ENCODE data around the gene NEDD4L. TPM values are rescaled to one million over a fixed set of nuclear protein-coding genes. Genes with fewer than 3 reads are reported as not detected.

NEDD4L gene
- total and polyA plus RNA-seq, 4 donors: 10.2 to 20.3 (median 13.2) TPM

DNA sequence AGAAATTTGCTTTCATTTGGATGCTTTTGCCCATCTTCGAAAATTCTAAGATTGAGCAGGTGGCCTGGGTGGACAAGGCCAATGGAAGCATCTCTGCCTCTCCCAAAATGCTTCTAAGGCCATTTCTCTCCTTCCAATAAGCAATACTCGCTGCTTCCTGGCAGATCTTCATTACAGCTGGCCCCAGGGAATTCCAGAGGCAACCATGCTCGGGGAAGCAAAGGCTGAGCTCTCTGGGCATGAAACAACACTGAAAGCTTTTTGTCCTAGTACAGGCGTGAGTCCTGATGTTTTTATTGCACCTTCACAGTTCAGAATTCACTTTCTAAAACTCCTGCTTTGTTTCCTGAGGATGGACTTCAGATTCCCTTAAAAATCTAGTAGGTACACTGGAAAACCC, 11.8 kb upstream of the NEDD4L start:
- Histone ChIP-seq H3K9ac (ENCODE audit: low read depth in 1 of 2, low read length in 2 of 2) (no peak overlapping the region), H3K4me3 (ENCODE audit: low read depth in 1 of 3, low read length in 3 of 3) (no peak overlapping the region), H3K36me3 (ENCODE audit: control insufficient read depth in 4 of 4, insufficient read depth in 3 of 4, low read depth in 1 of 4, low read length in 3 of 4) (no peaks in the 10 kb centered on the region), H3K27me3 (ENCODE audit: control insufficient read depth in 4 of 4, insufficient read depth in 4 of 4, low read length in 3 of 4) (peaks cover 0 to 4% (median 0%) of the 10 kb centered on the region in 4 donors), H3K27ac (ENCODE audit: low read depth in 1 of 2, low read length in 2 of 2) (no peak overlapping the region), H3K9me3 (ENCODE audit: control insufficient read depth in 4 of 4, low read length in 3 of 4) (no peaks in the 10 kb centered on the region), H3K4me1 (ENCODE audit: control insufficient read depth in 4 of 4, insufficient read depth in 4 of 4, low read length in 3 of 4) (no peaks in the 10 kb centered on the region)
- DNase-seq (ENCODE audit: low spot score): no peak
- TF ChIP-seq RAD21 (IDR thresholded peaks at IDR 0.05) (no peak), EGR1 (IDR thresholded peaks at IDR 0.05; ENCODE audit: low read depth in 2 of 2) (no peak)
- TF ChIP-seq, protein P1, sequence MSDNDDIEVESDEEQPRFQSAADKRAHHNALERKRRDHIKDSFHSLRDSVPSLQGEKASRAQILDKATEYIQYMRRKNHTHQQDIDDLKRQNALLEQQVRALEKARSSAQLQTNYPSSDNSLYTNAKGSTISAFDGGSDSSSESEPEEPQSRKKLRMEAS (IDR thresholded peaks at IDR 0.05): no peak
- WGBS: 87% methylated on average over 4 of the region's 4 CpGs

DNA sequence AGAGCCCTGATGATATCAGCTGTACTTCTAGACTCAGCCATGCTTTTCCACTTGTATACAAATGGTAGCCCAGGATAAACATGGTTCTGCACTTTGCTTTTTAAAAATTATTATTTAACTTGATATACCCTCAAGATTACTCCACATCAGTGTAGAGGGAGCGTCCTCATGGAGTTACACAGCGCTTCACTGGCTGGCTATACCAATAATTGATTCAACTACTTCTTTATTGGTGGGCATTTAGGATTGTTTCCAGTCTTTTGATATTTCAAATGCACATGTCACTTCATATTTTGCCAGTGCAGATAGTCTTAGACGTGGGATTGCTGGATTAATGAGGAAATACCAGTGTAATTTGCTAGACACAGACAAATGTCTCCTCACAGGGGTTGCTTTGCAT, 10.8 kb upstream of the NEDD4L start:
- WGBS: 86% methylated on average over 3 of the region's 3 CpGs

DNA sequence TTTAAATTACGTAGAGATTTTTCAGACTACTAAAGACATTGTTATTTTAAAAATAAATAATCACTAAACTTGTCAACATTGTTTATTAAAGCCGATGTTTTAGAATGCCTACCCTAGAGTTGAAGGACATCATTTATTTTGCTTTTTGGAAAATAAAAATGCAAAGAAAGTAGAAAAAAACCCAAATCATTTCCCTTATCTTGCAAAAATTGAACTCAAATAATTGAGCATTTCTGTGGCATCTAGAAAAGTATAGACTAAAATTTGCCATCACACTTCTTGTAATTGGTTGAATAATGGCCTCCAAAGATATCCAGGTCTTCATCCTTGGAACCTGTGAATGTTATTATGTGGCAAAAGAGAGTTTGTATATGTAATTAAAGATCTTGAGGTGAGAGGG, 9.7 kb upstream of the NEDD4L start:
- DNase-seq (ENCODE audit: low spot score): no peak
- Histone ChIP-seq H3K9me3 (ENCODE audit: control insufficient read depth in 4 of 4, low read length in 3 of 4) (no peaks in the 10 kb centered on the region), H3K4me3 (ENCODE audit: low read depth in 1 of 3, low read length in 3 of 3) (no peak overlapping the region), H3K9ac (ENCODE audit: low read depth in 1 of 2, low read length in 2 of 2) (no peak overlapping the region), H3K36me3 (ENCODE audit: control insufficient read depth in 4 of 4, insufficient read depth in 3 of 4, low read depth in 1 of 4, low read length in 3 of 4) (no peaks in the 10 kb centered on the region), H3K27me3 (ENCODE audit: control insufficient read depth in 4 of 4, insufficient read depth in 4 of 4, low read length in 3 of 4) (peaks cover 0 to 4% (median 0%) of the 10 kb centered on the region in 4 donors), H3K4me1 (ENCODE audit: control insufficient read depth in 4 of 4, insufficient read depth in 4 of 4, low read length in 3 of 4) (no peaks in the 10 kb centered on the region), H3K27ac (ENCODE audit: low read depth in 1 of 2, low read length in 2 of 2) (no peak overlapping the region)
- WGBS: 90% methylated on average over 2 of the region's 2 CpGs
- no peak for TF ChIP-seq YY1 (IDR thresholded peaks at IDR 0.05)
- no peak for TF ChIP-seq HNF4A (conservative IDR thresholded peaks at IDR 0.05)
- TF ChIP-seq NR2F2 (IDR thresholded peaks at IDR 0.05): no peak
- TF ChIP-seq RAD21 (IDR thresholded peaks at IDR 0.05): no peak
- TF ChIP-seq, protein P2, sequence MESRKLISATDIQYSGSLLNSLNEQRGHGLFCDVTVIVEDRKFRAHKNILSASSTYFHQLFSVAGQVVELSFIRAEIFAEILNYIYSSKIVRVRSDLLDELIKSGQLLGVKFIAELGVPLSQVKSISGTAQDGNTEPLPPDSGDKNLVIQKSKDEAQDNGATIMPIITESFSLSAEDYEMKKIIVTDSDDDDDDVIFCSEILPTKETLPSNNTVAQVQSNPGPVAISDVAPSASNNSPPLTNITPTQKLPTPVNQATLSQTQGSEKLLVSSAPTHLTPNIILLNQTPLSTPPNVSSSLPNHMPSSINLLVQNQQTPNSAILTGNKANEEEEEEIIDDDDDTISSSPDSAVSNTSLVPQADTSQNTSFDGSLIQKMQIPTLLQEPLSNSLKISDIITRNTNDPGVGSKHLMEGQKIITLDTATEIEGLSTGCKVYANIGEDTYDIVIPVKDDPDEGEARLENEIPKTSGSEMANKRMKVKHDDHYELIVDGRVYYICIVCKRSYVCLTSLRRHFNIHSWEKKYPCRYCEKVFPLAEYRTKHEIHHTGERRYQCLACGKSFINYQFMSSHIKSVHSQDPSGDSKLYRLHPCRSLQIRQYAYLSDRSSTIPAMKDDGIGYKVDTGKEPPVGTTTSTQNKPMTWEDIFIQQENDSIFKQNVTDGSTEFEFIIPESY (IDR thresholded peaks at IDR 0.05): no peak
- TF ChIP-seq FOXA2 (IDR thresholded peaks at IDR 0.05): no peak
- TF ChIP-seq GABPA (IDR thresholded peaks at IDR 0.05 in 1 of 2, conservative IDR thresholded peaks at IDR 0.05 in 1 of 2): no peak
- TF ChIP-seq, protein P3, sequence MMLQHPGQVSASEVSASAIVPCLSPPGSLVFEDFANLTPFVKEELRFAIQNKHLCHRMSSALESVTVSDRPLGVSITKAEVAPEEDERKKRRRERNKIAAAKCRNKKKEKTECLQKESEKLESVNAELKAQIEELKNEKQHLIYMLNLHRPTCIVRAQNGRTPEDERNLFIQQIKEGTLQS (IDR thresholded peaks at IDR 0.05): no peak
- no peak for TF ChIP-seq JUND (IDR thresholded peaks at IDR 0.05)
- TF ChIP-seq FOXA1 (IDR thresholded peaks at IDR 0.05): no peak
- TF ChIP-seq, protein P1 (IDR thresholded peaks at IDR 0.05): no peak
- TF ChIP-seq SP1 (IDR thresholded peaks at IDR 0.05): no peak
- TF ChIP-seq, protein P4, sequence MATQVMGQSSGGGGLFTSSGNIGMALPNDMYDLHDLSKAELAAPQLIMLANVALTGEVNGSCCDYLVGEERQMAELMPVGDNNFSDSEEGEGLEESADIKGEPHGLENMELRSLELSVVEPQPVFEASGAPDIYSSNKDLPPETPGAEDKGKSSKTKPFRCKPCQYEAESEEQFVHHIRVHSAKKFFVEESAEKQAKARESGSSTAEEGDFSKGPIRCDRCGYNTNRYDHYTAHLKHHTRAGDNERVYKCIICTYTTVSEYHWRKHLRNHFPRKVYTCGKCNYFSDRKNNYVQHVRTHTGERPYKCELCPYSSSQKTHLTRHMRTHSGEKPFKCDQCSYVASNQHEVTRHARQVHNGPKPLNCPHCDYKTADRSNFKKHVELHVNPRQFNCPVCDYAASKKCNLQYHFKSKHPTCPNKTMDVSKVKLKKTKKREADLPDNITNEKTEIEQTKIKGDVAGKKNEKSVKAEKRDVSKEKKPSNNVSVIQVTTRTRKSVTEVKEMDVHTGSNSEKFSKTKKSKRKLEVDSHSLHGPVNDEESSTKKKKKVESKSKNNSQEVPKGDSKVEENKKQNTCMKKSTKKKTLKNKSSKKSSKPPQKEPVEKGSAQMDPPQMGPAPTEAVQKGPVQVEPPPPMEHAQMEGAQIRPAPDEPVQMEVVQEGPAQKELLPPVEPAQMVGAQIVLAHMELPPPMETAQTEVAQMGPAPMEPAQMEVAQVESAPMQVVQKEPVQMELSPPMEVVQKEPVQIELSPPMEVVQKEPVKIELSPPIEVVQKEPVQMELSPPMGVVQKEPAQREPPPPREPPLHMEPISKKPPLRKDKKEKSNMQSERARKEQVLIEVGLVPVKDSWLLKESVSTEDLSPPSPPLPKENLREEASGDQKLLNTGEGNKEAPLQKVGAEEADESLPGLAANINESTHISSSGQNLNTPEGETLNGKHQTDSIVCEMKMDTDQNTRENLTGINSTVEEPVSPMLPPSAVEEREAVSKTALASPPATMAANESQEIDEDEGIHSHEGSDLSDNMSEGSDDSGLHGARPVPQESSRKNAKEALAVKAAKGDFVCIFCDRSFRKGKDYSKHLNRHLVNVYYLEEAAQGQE (IDR thresholded peaks at IDR 0.05): no peak

More for the DNA sequence above, 10.8 kb upstream of the NEDD4L start:
- DNase-seq (ENCODE audit: low spot score): no peak
- Histone ChIP-seq H3K4me1 (ENCODE audit: control insufficient read depth in 4 of 4, insufficient read depth in 4 of 4, low read length in 3 of 4) (no peaks in the 10 kb centered on the region), H3K36me3 (ENCODE audit: control insufficient read depth in 4 of 4, insufficient read depth in 3 of 4, low read depth in 1 of 4, low read length in 3 of 4) (no peaks in the 10 kb centered on the region), H3K27me3 (ENCODE audit: control insufficient read depth in 4 of 4, insufficient read depth in 4 of 4, low read length in 3 of 4) (peaks cover 0 to 4% (median 0%) of the 10 kb centered on the region in 4 donors), H3K27ac (ENCODE audit: low read depth in 1 of 2, low read length in 2 of 2) (no peak overlapping the region), H3K9me3 (ENCODE audit: control insufficient read depth in 4 of 4, low read length in 3 of 4) (no peaks in the 10 kb centered on the region), H3K9ac (ENCODE audit: low read depth in 1 of 2, low read length in 2 of 2) (no peak overlapping the region), H3K4me3 (ENCODE audit: low read depth in 1 of 3, low read length in 3 of 3) (no peak overlapping the region)
- no peak for TF ChIP-seq HNF4A (conservative IDR thresholded peaks at IDR 0.05)
- TF ChIP-seq, protein P2 (IDR thresholded peaks at IDR 0.05): no peak

Measured in liver (tissue), 9 donors.